Esophagus muscularis mucosa (tissue), 4 donors: ENCODE results near the gene LRRC8E.

Source experiments
- EP300 ChIP-seq: sonication (generic); formaldehyde crosslinking; IDR thresholded peaks from one replicate; pipeline ENCODE4 v1.6.1; 2017; ENCODE audit warnings: antibody characterized with exemption
- POLR2A ChIP-seq: fragments of 450-650 bp; IDR thresholded peaks from one replicate; pipeline ENCODE4 v1.6.1; 2017; ENCODE audit warnings: antibody characterized with exemption, moderate library complexity, mild to moderate bottlenecking, low read depth
- POLR2AphosphoS5 ChIP-seq, 2 donors: sonication (generic); formaldehyde crosslinking; IDR thresholded peaks; one replicate each; pipeline ENCODE4 v1.6.1; 2017; ENCODE audit warnings: antibody characterized with exemption in 2 of 2
- TF ChIP-seq, protein P1 (sequence below), 3 experiments: fragments of 200-600 bp in 2 of 3; fragments of 450-650 bp in 1 of 3; sonication (generic) in 2 of 3; IDR thresholded peaks; one replicate each; pipeline ENCODE4 v1.5.1; 2017 to 2019; ENCODE audit warnings: antibody characterized with exemption in 3 of 3, mild to moderate bottlenecking in 2 of 3, moderate library complexity in 1 of 3

DNA sequence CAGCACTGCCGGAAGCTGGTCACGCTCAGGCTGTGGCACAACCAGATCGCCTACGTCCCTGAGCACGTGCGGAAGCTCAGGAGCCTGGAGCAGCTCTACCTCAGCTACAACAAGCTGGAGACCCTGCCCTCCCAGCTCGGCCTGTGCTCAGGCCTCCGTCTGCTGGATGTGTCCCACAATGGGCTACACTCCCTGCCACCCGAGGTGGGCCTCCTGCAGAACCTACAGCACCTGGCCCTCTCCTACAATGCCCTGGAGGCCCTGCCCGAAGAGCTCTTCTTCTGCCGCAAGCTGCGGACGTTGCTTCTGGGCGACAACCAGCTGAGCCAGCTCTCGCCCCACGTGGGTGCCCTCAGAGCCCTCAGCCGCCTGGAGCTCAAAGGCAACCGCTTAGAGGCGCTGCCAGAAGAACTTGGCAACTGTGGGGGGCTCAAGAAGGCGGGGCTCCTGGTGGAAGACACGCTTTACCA is 12.1 kb downstream of the LRRC8E start:
- TF ChIP-seq POLR2AphosphoS5 (IDR thresholded peaks at IDR 0.05): no peak
- TF ChIP-seq, protein P1, sequence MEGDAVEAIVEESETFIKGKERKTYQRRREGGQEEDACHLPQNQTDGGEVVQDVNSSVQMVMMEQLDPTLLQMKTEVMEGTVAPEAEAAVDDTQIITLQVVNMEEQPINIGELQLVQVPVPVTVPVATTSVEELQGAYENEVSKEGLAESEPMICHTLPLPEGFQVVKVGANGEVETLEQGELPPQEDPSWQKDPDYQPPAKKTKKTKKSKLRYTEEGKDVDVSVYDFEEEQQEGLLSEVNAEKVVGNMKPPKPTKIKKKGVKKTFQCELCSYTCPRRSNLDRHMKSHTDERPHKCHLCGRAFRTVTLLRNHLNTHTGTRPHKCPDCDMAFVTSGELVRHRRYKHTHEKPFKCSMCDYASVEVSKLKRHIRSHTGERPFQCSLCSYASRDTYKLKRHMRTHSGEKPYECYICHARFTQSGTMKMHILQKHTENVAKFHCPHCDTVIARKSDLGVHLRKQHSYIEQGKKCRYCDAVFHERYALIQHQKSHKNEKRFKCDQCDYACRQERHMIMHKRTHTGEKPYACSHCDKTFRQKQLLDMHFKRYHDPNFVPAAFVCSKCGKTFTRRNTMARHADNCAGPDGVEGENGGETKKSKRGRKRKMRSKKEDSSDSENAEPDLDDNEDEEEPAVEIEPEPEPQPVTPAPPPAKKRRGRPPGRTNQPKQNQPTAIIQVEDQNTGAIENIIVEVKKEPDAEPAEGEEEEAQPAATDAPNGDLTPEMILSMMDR (IDR thresholded peaks at IDR 0.05): no peak
- no peak for TF ChIP-seq POLR2A
- TF ChIP-seq EP300: no peak
